GM12878 (cell line): ENCODE data around the gene NUDT16L1. TPM values are rescaled to one million over a fixed set of nuclear protein-coding genes. Genes with fewer than 3 reads are reported as not detected.

ENCODE experiments used
- ATAC-seq: fragments of 200-7000 bp; cut with Tn5 transposase; 3 replicates; pipeline ENCODE4 v1.9.1; 2020; ENCODE audit warnings: mild to moderate bottlenecking, moderate library complexity
- BruUV-seq: library from RNA; stranded (reverse); fragments of 400-500 nt; replicated peaks from 2 replicates; lab custom pipeline; 2021; lab: Mats Ljungman, UMichigan
- CTCF ChIA-PET: fragments of 300-600 bp; sonication (Branson Sonifier 250); formaldehyde crosslinking; extraction: SDS; loops from one replicate; lab custom pipeline; 2021; ENCODE audit warnings: inconsistent platforms; lab: Yijun Ruan, JAX
- POLR2A ChIA-PET: fragments of 350-600 bp; formaldehyde crosslinking; extraction: SDS; loops from one replicate; lab custom pipeline; 2021; ENCODE audit warnings: inconsistent platforms; lab: Charles Lee
- RAD21 ChIA-PET: fragments of 300-600 bp; sonication (Branson Sonifier 250); formaldehyde crosslinking; loops from one replicate; lab custom pipeline; 2023; ENCODE audit warnings: antibody characterized with exemption; ENCODE audit not compliant: unreplicated experiment; lab: Charles Lee
- SMC1A ChIA-PET: fragments of 300-600 bp; sonication (Branson Sonifier 250); formaldehyde crosslinking; loops from one replicate; lab custom pipeline; 2023; ENCODE audit not compliant: unreplicated experiment, uncharacterized antibody; lab: Charles Lee
- DNase-seq: peaks from one replicate; pipeline ENCODE4 v3.0.0-alpha.2; 2011; ENCODE audit warnings: low read depth, low spot score
- FAIRE-seq: peaks from 3 replicates; lab custom pipeline; 2011; peaks lifted over from hg19 to GRCh38; lab: Jason Lieb, UNC
- H2AFZ ChIP-seq: 2 replicates; pipeline ENCODE4 v1.6.0; 2011; ENCODE audit warnings: low read depth, low read length, control low read depth; ENCODE audit not compliant: control insufficient read depth
- H3K27ac ChIP-seq: 2 replicates; pipeline ENCODE4 v1.5.1; 2011; ENCODE audit warnings: control low read depth; ENCODE audit not compliant: control insufficient read depth, insufficient read depth
- H3K27me3 ChIP-seq, 2 experiments: replicated peaks in 1 of 2; 2 replicates each; pipeline versions ENCODE4 v1.6.0 to v1.6.1; 2011; ENCODE audit warnings: low read length in 1 of 2; ENCODE audit not compliant: control insufficient read depth in 2 of 2, insufficient read depth in 2 of 2
- H3K36me3 ChIP-seq, 2 experiments: 2 replicates each; pipeline ENCODE4 v1.5.1; 2011; ENCODE audit warnings: low read length in 1 of 2; ENCODE audit not compliant: control insufficient read depth in 2 of 2, insufficient read depth in 2 of 2
- H3K4me1 ChIP-seq: 2 replicates; pipeline ENCODE4 v1.6.1; 2011; ENCODE audit warnings: mild to moderate bottlenecking, low read length, moderate library complexity, mixed read lengths; ENCODE audit not compliant: control insufficient read depth, insufficient read depth
- H3K4me2 ChIP-seq: 2 replicates; pipeline ENCODE4 v1.6.0; 2011; ENCODE audit warnings: control low read depth; ENCODE audit not compliant: control insufficient read depth, insufficient read depth
- H3K4me3 ChIP-seq: fragments of 200-600 bp; sonication (generic); 2 replicates; pipeline ENCODE4 v1.5.1; 2016
- H3K79me2 ChIP-seq: 2 replicates; pipeline ENCODE4 v1.6.0; 2011; ENCODE audit warnings: low read length; ENCODE audit not compliant: control insufficient read depth, insufficient read depth
- H3K9ac ChIP-seq: 2 replicates; pipeline ENCODE4 v1.8.0; 2011; ENCODE audit warnings: low read length, control low read depth, mixed read lengths; ENCODE audit not compliant: control insufficient read depth, insufficient read depth
- H3K9me3 ChIP-seq: replicated peaks from 3 replicates; pipeline ENCODE4 v1.5.1; 2011; ENCODE audit warnings: mild to moderate bottlenecking, low read length; ENCODE audit not compliant: control insufficient read depth, insufficient read depth
- H4K20me1 ChIP-seq: 2 replicates; pipeline ENCODE4 v1.6.0; 2011; ENCODE audit not compliant: control insufficient read depth, insufficient read depth
- BCL3 ChIP-seq: IDR thresholded peaks from 2 replicates; pipeline ENCODE4 v1.6.1; 2011; ENCODE audit warnings: borderline replicate concordance, low read depth, mild to moderate bottlenecking, moderate library complexity, low read length; ENCODE audit not compliant: insufficient read depth, poor library complexity, severe bottlenecking
- GABPA ChIP-seq: IDR thresholded peaks from 2 replicates; pipeline ENCODE4 v1.6.1; 2014; ENCODE audit warnings: antibody characterized with exemption, low read depth, mild to moderate bottlenecking, inconsistent platforms
- JUNB ChIP-seq: IDR thresholded peaks from 2 replicates; pipeline ENCODE4 v1.6.1; 2016; ENCODE audit warnings: antibody characterized with exemption, mild to moderate bottlenecking
- JUND ChIP-seq: IDR thresholded peaks from 2 replicates; pipeline ENCODE4 v1.6.1; 2012; ENCODE audit warnings: low read depth, mild to moderate bottlenecking, low read length, improper control_type of control experiment, moderate library complexity
- POLR2A ChIP-seq: IDR thresholded peaks from 2 replicates; pipeline ENCODE4 v1.6.1; 2011; ENCODE audit warnings: low read depth, mild to moderate bottlenecking, low read length
- RAD51 ChIP-seq: fragments of 450-650 bp; IDR thresholded peaks from 2 replicates; pipeline ENCODE4 v1.6.1; 2016; ENCODE audit warnings: moderate library complexity, mild to moderate bottlenecking, inconsistent platforms
- USF1 ChIP-seq: IDR thresholded peaks from 2 replicates; pipeline ENCODE4 v1.6.1; 2011; ENCODE audit warnings: borderline replicate concordance, low read depth, mild to moderate bottlenecking, moderate library complexity, mixed read lengths, low read length; ENCODE audit not compliant: insufficient read depth; ENCODE audit errors: extremely low read length
- ZNF24 ChIP-seq: fragments of 450-650 bp; IDR thresholded peaks from 2 replicates; pipeline ENCODE4 v1.6.1; 2017; ENCODE audit warnings: antibody characterized with exemption, mild to moderate bottlenecking
- WGBS: methylation state at CpG from one replicate; pipeline ENCODE4 v1.1.6; 2016; ENCODE audit warnings: low lambda C conversion rate; ENCODE audit not compliant: insufficient replicate concordance, insufficient coverage; ENCODE audit errors: missing lambda C conversion rate; 5-methylcytosine and 5-hydroxymethylcytosine counted together
- in situ Hi-C: fragments of 300-500 bp; cut with MboI; formaldehyde crosslinking; loops from 9 replicates; pipeline ENCODE4 v1.14.3; 2018; ENCODE audit warnings: mixed read lengths
- intact Hi-C: fragments of 100-400 bp; cut with micrococcal nuclease; formaldehyde crosslinking; loops from one replicate; pipeline ENCODE4 v1.14.2; 2022; ENCODE audit not compliant: unreplicated experiment
- polyA plus RNA-seq, 11 experiments: library from polyadenylated mRNA; depleted of rRNA in 4 of 11; unstranded in 6 of 11; stranded (reverse) in 5 of 11; fragments of >200 nt; fragmentation: Nextera tagmentation in 4 of 11; fragmentation: Illumina TruSeq in 1 of 11; extraction: Ambion mirVana in 4 of 11; extraction: Trizol in 1 of 11; gene quantifications; 1 replicate in 1 of 11; 2 replicates in 10 of 11; pipeline versions ENCODE4 v1.2.1 to v1.2.3, GENCODE V29; 2011 to 2016; ENCODE audit warnings: inconsistent platforms in 2 of 11, missing spikeins in 2 of 11, low read depth in 1 of 11
- total RNA-seq, 4 experiments: library from RNA; depleted of rRNA in 3 of 4; stranded (reverse); fragments of >200 nt in 3 of 4; fragmentation: Illumina TruSeq in 1 of 4; extraction: Trizol in 1 of 4; gene quantifications; 2 replicates each; pipeline versions ENCODE4 v1.2.1 to v1.2.3, GENCODE V29; 2013 to 2021

The NUDT16L1 gene
- total and polyA plus RNA-seq, 10 of the 15 experiments (the other 5 are each of a cell fraction or from before 2014, with no cell fraction given), result 1.4 to 77.7 (median 28.9) TPM

GRCh38 chr16:4668313-4668960, 24.9 kb upstream of the NUDT16L1 start (continued):
- TF ChIP-seq BCL3 (peak; percentile 78), ZNF24 (no peak), JUND (no peak), USF1 (no peak)

GRCh38 chr16:4673387-4674046, 19.8 kb upstream of the NUDT16L1 start:
- WGBS, result 97% methylated on average over 33 of the region's 33 CpGs
- ChIA-PET RAD21 (no interaction called here), CTCF (no interaction called here), POLR2A (no interaction called here), SMC1A (no interaction called here)
- FAIRE-seq, result no peak
- in situ Hi-C loops (no loop called here), intact Hi-C loops (no loop called here)
- H3K9ac ChIP-seq, result no peak overlapping the region
- no peak overlapping the region for H2AFZ ChIP-seq
- H3K9me3 ChIP-seq, result no peaks in the 10 kb centered on the region
- H3K27me3 ChIP-seq, result no peaks in the 10 kb centered on the region
- no peaks in the 10 kb centered on the region for H3K79me2 ChIP-seq
- DNase-seq, result no peak
- BruUV-seq, result no TSS peak
- no peaks in the 10 kb centered on the region; the same call in 1 of the 2 replicates for H4K20me1 ChIP-seq
- peaks cover 3 to 21% of the 10 kb centered on the region in 2 experiments; a peak in 3 of 4 replicates for H3K36me3 ChIP-seq
- TF ChIP-seq JUNB (no peak), GABPA (no peak), RAD51 (no peak), POLR2A (peak; percentile 56)
- no peak for ATAC-seq
- no peaks in the 10 kb centered on the region for H3K4me1 ChIP-seq
- no peak overlapping the region for H3K27ac ChIP-seq
- no peak overlapping the region for H3K4me2 ChIP-seq
- H3K4me3 ChIP-seq, result no peak overlapping the region
